ENCODE data around the gene MYOM1.
A peak's percentile ranks its signal among the peaks of the same experiment; 100 is the strongest.

MYOM1 gene

GRCh38 chr18:3151399-3152264 lies 68.1 kb downstream of the MYOM1 start:
- DNase-seq (ENCODE audit: low read depth), result no peak
- no peak overlapping the region for H3K4me3 ChIP-seq (ENCODE audit: low read length)
- TF ChIP-seq CTCF (conservative IDR thresholded peaks at IDR 0.05; ENCODE audit: low read depth, low read length), result peak; percentile 72

GRCh38 chr18:3150688-3151087 lies 69.1 kb downstream of the MYOM1 start:
- no peak overlapping the region for H3K4me3 ChIP-seq (ENCODE audit: low read length)
- no peak for TF ChIP-seq CTCF (conservative IDR thresholded peaks at IDR 0.05; ENCODE audit: low read depth, low read length)
- DNase-seq (ENCODE audit: low read depth), result no peak

GRCh38 chr18:3150274-3150673 lies 69.5 kb downstream of the MYOM1 start:
- no peak for DNase-seq (ENCODE audit: low read depth)
- no peak for TF ChIP-seq CTCF (conservative IDR thresholded peaks at IDR 0.05; ENCODE audit: low read depth, low read length)
- H3K4me3 ChIP-seq (ENCODE audit: low read length), result no peak overlapping the region

DNA sequence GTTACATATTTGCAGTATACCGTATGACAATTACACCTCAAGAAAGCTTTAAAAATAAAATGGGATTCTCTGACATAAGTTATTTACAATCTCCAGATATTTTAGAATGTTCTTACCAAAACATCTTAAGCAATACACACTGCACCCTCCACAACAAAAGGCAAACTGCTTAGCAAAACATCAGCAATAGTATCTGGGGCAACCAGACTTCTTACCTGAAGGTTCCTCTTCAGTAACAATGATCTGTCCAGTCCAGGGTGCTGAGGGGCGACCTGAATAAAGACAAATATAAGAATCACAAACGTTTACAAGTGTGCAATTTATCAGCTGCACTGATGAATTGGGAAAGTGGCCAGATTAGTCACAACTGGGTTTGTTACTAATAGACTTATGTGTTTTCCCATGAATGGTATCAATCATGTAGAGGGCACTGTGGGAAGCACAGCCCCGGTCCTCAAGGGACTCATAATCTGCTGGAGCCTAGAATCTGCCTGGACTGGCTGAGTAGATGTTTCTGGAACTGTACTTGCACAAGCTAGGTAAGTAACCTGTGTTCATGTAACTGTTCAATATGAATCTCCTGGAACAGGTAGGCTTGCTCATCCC lies 70.7 kb downstream of the MYOM1 start:
- no peak for TF ChIP-seq CTCF (conservative IDR thresholded peaks at IDR 0.05; ENCODE audit: low read depth, low read length)
- no peak for DNase-seq (ENCODE audit: low read depth)
- no peak overlapping the region for H3K4me3 ChIP-seq (ENCODE audit: low read length)

DNA sequence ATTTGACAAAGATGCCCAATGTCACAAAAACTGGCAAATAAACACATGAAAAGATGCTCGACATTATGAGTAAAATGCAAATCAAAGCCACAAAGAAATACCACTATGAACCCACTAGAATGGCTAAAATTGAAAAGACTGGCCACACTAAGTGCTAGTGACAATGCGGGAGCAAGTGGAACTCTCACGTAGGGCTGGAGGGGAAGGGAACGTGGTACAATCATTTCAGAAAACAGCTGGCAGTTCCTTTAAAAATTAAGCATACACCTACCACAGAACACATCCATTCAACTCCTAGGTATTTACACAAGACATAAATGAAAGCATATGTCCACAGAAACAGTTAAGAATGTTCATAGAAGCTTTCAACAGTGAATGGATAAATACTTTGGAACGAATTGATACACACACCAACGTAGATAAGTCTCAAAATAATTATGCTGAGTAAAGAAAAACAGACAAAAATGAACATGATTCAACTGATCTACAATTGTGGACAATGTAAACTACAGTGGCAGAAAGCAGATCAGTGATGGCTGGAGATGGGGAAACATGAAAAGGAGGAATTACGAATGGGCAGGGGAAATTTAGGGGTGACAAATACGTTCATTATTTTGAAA lies 71.7 kb downstream of the MYOM1 start:
- no peak for TF ChIP-seq CTCF (conservative IDR thresholded peaks at IDR 0.05; ENCODE audit: low read depth, low read length)
- no peak for DNase-seq (ENCODE audit: low read depth)
- no peak overlapping the region for H3K4me3 ChIP-seq (ENCODE audit: low read length)

- no peak for DNase-seq (ENCODE audit: low read depth)
- no peak for TF ChIP-seq CTCF (conservative IDR thresholded peaks at IDR 0.05; ENCODE audit: low read depth, low read length)
- H3K4me3 ChIP-seq (ENCODE audit: low read length), result no peak overlapping the region
Measured at GRCh38 chr18:3140986-3141639, 78.7 kb downstream of the MYOM1 start.

Data from retinal pigment epithelial cell (primary cell).